ENCODE results near the gene NOX5. TPM values are rescaled to one million over a fixed set of nuclear protein-coding genes. Genes with fewer than 3 reads are reported as not detected.

Gene NOX5
- total and polyA plus RNA-seq, 2 donors (not counting 1 experiment from before 2014, with no cell fraction given), result 0.25 to 0.33 TPM

GRCh38 chr15:68980786-68981185 lies 33.7 kb upstream of the NOX5 start:
- Histone ChIP-seq H3K27me3 (ENCODE audit: control insufficient read depth, insufficient read depth, low read length) (peaks cover 2% of the 10 kb centered on the region), H3K36me3 (ENCODE audit: control insufficient read depth, insufficient read depth, low read length) (no peaks in the 10 kb centered on the region), H3K9me3 (ENCODE audit: control insufficient read depth, insufficient read depth, low read depth, low read length) (no peaks in the 10 kb centered on the region), H3K79me2 (ENCODE audit: control insufficient read depth, insufficient read depth, low read length) (no peaks in the 10 kb centered on the region), H2AFZ (ENCODE audit: low read length) (no peak overlapping the region), H3K27ac (ENCODE audit: insufficient read depth, low read length) (no peak overlapping the region), H3K4me2 (ENCODE audit: extremely low read depth, insufficient read depth, low read length) (no peak overlapping the region), H4K20me1 (ENCODE audit: control insufficient read depth, extremely low read depth, insufficient read depth, low read length) (no peaks in the 10 kb centered on the region), H3K9ac (ENCODE audit: insufficient read depth, low read length) (no peak overlapping the region), H3K4me1 (ENCODE audit: control insufficient read depth, extremely low read depth, insufficient read depth, low read length) (no peaks in the 10 kb centered on the region), H3K4me3 (replicated peaks in 1 of 4; ENCODE audit: control extremely low read depth in 1 of 4, insufficient read depth in 1 of 4, low read depth in 3 of 4, low read length in 4 of 4) (no peak overlapping the region)
- TF ChIP-seq CTCF (conservative IDR thresholded peaks at IDR 0.05 in 1 of 2, IDR thresholded peaks at IDR 0.05 in 1 of 2; ENCODE audit: low read depth in 1 of 2, low read length in 2 of 2), result no peak
- TF ChIP-seq EZH2 (IDR thresholded peaks at IDR 0.05; ENCODE audit: low read length, missing control alignments), result no peak
- no peak for DNase-seq (ENCODE audit: low read depth in 2 of 2)

- H3K4me2 ChIP-seq (ENCODE audit: extremely low read depth, insufficient read depth, low read length), result no peak overlapping the region
- no peaks in the 10 kb centered on the region for H3K79me2 ChIP-seq (ENCODE audit: control insufficient read depth, insufficient read depth, low read length)
- DNase-seq (ENCODE audit: low read depth in 2 of 2), result no peak
- no peaks in the 10 kb centered on the region for H3K4me1 ChIP-seq (ENCODE audit: control insufficient read depth, extremely low read depth, insufficient read depth, low read length)
- H3K27me3 ChIP-seq (ENCODE audit: control insufficient read depth, insufficient read depth, low read length), result peaks cover 2% of the 10 kb centered on the region
- no peaks in the 10 kb centered on the region for H3K9me3 ChIP-seq (ENCODE audit: control insufficient read depth, insufficient read depth, low read depth, low read length)
- no peak overlapping the region for H3K27ac ChIP-seq (ENCODE audit: insufficient read depth, low read length)
- no peak overlapping the region for H3K9ac ChIP-seq (ENCODE audit: insufficient read depth, low read length)
- no peaks in the 10 kb centered on the region for H4K20me1 ChIP-seq (ENCODE audit: control insufficient read depth, extremely low read depth, insufficient read depth, low read length)
- no peak overlapping the region for H3K4me3 ChIP-seq (replicated peaks in 1 of 4; ENCODE audit: control extremely low read depth in 1 of 4, insufficient read depth in 1 of 4, low read depth in 3 of 4, low read length in 4 of 4)
- H2AFZ ChIP-seq (ENCODE audit: low read length), result no peak overlapping the region
- TF ChIP-seq CTCF (conservative IDR thresholded peaks at IDR 0.05 in 1 of 2, IDR thresholded peaks at IDR 0.05 in 1 of 2; ENCODE audit: low read depth in 1 of 2, low read length in 2 of 2), result no peak
- no peaks in the 10 kb centered on the region for H3K36me3 ChIP-seq (ENCODE audit: control insufficient read depth, insufficient read depth, low read length)
Observed at GRCh38 chr15:68981941-68982340, 32.6 kb upstream of the NOX5 start.

GRCh38 chr15:68982976-68983563 lies 31.4 kb upstream of the NOX5 start:
- H3K9ac ChIP-seq (ENCODE audit: insufficient read depth, low read length), result no peak overlapping the region
- no peaks in the 10 kb centered on the region for H4K20me1 ChIP-seq (ENCODE audit: control insufficient read depth, extremely low read depth, insufficient read depth, low read length)
- no peaks in the 10 kb centered on the region for H3K9me3 ChIP-seq (ENCODE audit: control insufficient read depth, insufficient read depth, low read depth, low read length)
- no peak overlapping the region for H2AFZ ChIP-seq (ENCODE audit: low read length)
- no peak overlapping the region for H3K4me2 ChIP-seq (ENCODE audit: extremely low read depth, insufficient read depth, low read length)
- H3K27ac ChIP-seq (ENCODE audit: insufficient read depth, low read length), result no peak overlapping the region
- no peaks in the 10 kb centered on the region for H3K4me1 ChIP-seq (ENCODE audit: control insufficient read depth, extremely low read depth, insufficient read depth, low read length)
- H3K4me3 ChIP-seq (replicated peaks in 1 of 4; ENCODE audit: control extremely low read depth in 1 of 4, insufficient read depth in 1 of 4, low read depth in 3 of 4, low read length in 4 of 4), result no peak overlapping the region
- TF ChIP-seq CTCF (conservative IDR thresholded peaks at IDR 0.05 in 1 of 2, IDR thresholded peaks at IDR 0.05 in 1 of 2; ENCODE audit: low read depth in 1 of 2, low read length in 2 of 2), result no peak
- no peak for TF ChIP-seq EZH2 (IDR thresholded peaks at IDR 0.05; ENCODE audit: low read length, missing control alignments)
- H3K36me3 ChIP-seq (ENCODE audit: control insufficient read depth, insufficient read depth, low read length), result no peaks in the 10 kb centered on the region
- peaks cover 2% of the 10 kb centered on the region for H3K27me3 ChIP-seq (ENCODE audit: control insufficient read depth, insufficient read depth, low read length)
- DNase-seq (ENCODE audit: low read depth in 2 of 2), result no peak
- H3K79me2 ChIP-seq (ENCODE audit: control insufficient read depth, insufficient read depth, low read length), result no peaks in the 10 kb centered on the region
